Progenitor cell of endocrine pancreas (in vitro differentiated cells): ENCODE measurements around the gene NPTN. TPM values are rescaled to one million over a fixed set of nuclear protein-coding genes. Genes with fewer than 3 reads are reported as not detected.
"Not testable (repeated sequence)": the region's sequence is repeated elsewhere in the genome, so short reads cannot be mapped to it uniquely, and the experiment has no call there.

ENCODE experiments used
- DNase-seq: peaks from one replicate; pipeline ENCODE4 v3.0.0; 2021; ENCODE audit warnings: low spot score; ENCODE audit not compliant: unreplicated experiment
- H3K27ac Mint-ChIP-seq: 2 replicates; pipeline ENCODE4 v1.8.0; 2021; ENCODE audit warnings: mild to moderate bottlenecking, moderate library complexity, mixed read lengths
- H3K27me3 Mint-ChIP-seq: 2 replicates; pipeline ENCODE4 v1.8.0; 2021; ENCODE audit warnings: mixed read lengths
- H3K36me3 Mint-ChIP-seq: 2 replicates; pipeline ENCODE4 v1.8.0; 2022; ENCODE audit warnings: mixed read lengths; ENCODE audit not compliant: insufficient read depth
- H3K4me1 Mint-ChIP-seq: 2 replicates; pipeline ENCODE4 v1.8.0; 2021; ENCODE audit warnings: low read depth, mixed read lengths
- H3K4me3 Mint-ChIP-seq: 2 replicates; pipeline ENCODE4 v1.8.0; 2021; ENCODE audit warnings: low read depth, mild to moderate bottlenecking, moderate library complexity, mixed read lengths
- H3K9me3 Mint-ChIP-seq: 2 replicates; pipeline ENCODE4 v1.8.0; 2021; ENCODE audit warnings: low read depth, mixed read lengths
- CTCF ChIP-seq: fragments of 200-600 bp; sonication (generic); IDR thresholded peaks from one replicate; pipeline ENCODE4 v1.5.0; 2021; ENCODE audit warnings: antibody characterized with exemption, mild to moderate bottlenecking; ENCODE audit not compliant: unreplicated experiment
- total RNA-seq: library from RNA; stranded (reverse); gene quantifications from 2 replicates; pipeline ENCODE4 v1.2.1, GENCODE V29; 2021

NPTN gene
- total RNA-seq, 1 donor from 2014 or later: 81.1 TPM

- Mint-ChIP-seq H3K9me3 (no peaks in the 10 kb centered on the region), H3K27ac (no peak overlapping the region), H3K4me3 (no peak overlapping the region), H3K4me1 (no peaks in the 10 kb centered on the region), H3K27me3 (no peaks in the 10 kb centered on the region), H3K36me3 (peaks cover 6% of the 10 kb centered on the region)
- no peak for TF ChIP-seq CTCF
- no peak for DNase-seq
Measured at GRCh38 chr15:73564255-73564654, 68.9 kb downstream of the NPTN start.

GRCh38 chr15:73560501-73561117, 72.6 kb downstream of the NPTN start:
- Mint-ChIP-seq H3K27me3 (no peaks in the 10 kb centered on the region), H3K9me3 (no peaks in the 10 kb centered on the region), H3K27ac (peak overlapping the region; percentile 34), H3K4me1 (no peaks in the 10 kb centered on the region), H3K36me3 (peaks cover 3% of the 10 kb centered on the region), H3K4me3 (no peak overlapping the region)
- TF ChIP-seq CTCF: peak; percentile 65
- DNase-seq: no peak

- TF ChIP-seq CTCF: no peak
- Mint-ChIP-seq H3K4me3 (no peak overlapping the region), H3K9me3 (no peaks in the 10 kb centered on the region), H3K27ac (no peak overlapping the region), H3K4me1 (no peaks in the 10 kb centered on the region), H3K27me3 (no peaks in the 10 kb centered on the region), H3K36me3 (peaks cover 3% of the 10 kb centered on the region)
- no peak for DNase-seq
Measured at GRCh38 chr15:73558529-73558928, 74.7 kb downstream of the NPTN start.

- H3K27ac Mint-ChIP-seq: no peak overlapping the region
- H3K27me3 Mint-ChIP-seq: no peaks in the 10 kb centered on the region
- DNase-seq: no peak
- no peak for TF ChIP-seq CTCF
- H3K36me3 Mint-ChIP-seq: no peaks in the 10 kb centered on the region
- H3K9me3 Mint-ChIP-seq: no peaks in the 10 kb centered on the region
- no peak overlapping the region for H3K4me3 Mint-ChIP-seq
- no peaks in the 10 kb centered on the region for H3K4me1 Mint-ChIP-seq
Measured at GRCh38 chr15:73555080-73555479, 78.1 kb downstream of the NPTN start.

GRCh38 chr15:73550190-73550589, 83.0 kb downstream of the NPTN start:
- H3K4me1 Mint-ChIP-seq: no peaks in the 10 kb centered on the region
- no peak for DNase-seq
- H3K27me3 Mint-ChIP-seq: no peaks in the 10 kb centered on the region
- H3K4me3 Mint-ChIP-seq: no peak overlapping the region
- H3K27ac Mint-ChIP-seq: no peak overlapping the region
- H3K9me3 Mint-ChIP-seq: no peaks in the 10 kb centered on the region
- no peaks in the 10 kb centered on the region for H3K36me3 Mint-ChIP-seq
- TF ChIP-seq CTCF: no peak

GRCh38 chr15:73548925-73549324, 84.3 kb downstream of the NPTN start:
- H3K27ac Mint-ChIP-seq, H3K4me3 Mint-ChIP-seq, H3K36me3 Mint-ChIP-seq, H3K9me3 Mint-ChIP-seq, DNase-seq, H3K27me3 Mint-ChIP-seq, H3K4me1 Mint-ChIP-seq: not testable (repeated sequence)
